Eye (tissue), 1 donor: Measurements from ENCODE around the gene THSD7B.

Experiments
- DNase-seq: peaks from one replicate; pipeline ENCODE4 v3.0.0-alpha.2; 2015

Gene THSD7B

DNA sequence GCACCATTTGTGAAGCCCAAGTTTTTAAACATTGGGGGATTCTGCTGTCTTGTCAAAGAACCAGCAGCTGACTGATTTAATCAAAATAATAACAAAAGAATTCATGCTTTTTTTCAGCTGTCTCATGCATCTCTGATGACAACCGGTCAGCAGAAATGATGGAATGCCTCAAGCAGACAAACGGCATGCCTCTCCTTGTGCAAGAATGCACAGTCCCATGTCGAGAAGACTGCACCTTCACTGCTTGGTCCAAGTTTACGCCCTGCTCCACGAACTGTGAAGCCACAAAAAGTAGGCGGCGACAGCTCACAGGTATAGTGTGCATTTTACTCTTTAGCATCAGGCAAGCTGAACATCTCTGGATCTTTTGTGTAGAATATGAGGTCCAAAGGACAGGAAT lies 640.2 kb downstream of the THSD7B start:
- DNase-seq, result no peak

DNA sequence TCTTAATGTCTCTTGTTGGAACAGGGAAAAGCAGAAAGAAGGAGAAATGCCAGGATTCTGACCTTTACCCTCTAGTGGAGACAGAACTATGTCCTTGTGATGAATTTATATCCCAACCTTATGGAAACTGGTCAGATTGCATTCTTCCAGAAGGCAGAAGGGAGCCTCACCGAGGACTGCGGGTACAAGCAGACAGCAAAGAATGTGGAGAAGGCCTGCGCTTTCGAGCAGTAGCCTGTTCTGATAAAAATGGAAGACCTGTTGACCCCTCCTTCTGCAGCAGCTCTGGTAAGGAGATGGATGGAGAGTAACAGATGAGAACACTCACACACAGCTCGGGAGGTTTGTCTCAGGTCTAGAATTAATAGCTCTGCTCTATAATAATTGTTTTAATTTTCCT lies 646.2 kb downstream of the THSD7B start:
- DNase-seq, result no peak

DNA sequence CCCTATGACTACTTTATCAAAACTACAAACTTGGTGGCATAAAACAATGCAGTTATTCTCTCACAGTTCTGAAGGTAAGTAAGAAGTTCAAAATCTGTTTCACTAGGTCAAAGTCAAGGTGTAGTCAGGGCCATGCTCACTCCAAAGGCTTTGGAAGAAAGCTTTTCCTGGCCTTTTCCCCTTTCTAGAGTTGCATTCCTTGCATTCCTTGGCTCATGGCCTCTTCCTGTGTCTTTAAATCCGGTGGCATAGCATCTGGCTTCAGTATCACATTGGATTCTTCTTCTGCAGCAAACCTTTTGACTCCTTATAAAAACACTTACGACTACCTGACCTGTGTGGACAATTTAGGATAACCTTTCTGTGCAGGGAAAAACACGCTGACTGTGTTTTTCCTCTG lies 655.4 kb downstream of the THSD7B start:
- DNase-seq, result no peak

DNA sequence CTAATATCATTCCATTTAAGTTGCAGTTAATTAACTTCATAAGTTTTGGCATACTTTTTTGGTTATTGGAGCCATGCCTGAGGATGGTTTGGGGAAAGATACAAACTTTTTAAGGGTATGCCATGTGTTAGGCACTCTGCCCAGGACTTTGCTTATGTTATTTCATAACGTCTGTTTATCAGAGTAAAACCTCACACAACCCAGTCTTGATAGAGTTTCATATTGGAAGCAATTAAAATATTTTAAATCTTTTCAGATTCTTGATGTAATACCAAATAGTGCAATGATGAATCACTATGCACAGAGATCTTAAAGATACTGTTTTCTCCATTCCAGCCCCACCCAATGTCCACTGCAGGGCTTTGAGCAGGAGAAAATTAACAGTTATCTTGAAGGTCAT lies 669.8 kb downstream of the THSD7B start:
- DNase-seq, result peak; percentile 25

DNA sequence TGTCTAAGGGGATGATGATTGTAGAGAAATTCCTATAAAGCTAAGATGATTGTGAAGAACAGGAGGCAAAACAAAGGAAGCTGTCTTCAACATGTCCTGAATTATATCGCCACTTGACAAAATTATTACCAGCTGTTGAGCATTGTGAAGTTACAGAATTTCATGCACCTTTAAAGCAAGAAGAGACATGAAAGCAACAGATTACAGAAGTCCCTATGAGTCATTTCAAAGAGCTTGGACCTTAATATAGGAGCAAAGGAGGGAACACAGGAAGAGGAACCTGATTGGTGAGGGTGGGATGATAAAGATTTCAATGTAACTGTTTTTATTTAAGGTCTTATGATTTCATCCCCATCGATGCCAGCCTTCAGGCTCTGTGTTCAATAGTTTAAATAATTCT lies 672.0 kb downstream of the THSD7B start:
- DNase-seq, result no peak

DNA sequence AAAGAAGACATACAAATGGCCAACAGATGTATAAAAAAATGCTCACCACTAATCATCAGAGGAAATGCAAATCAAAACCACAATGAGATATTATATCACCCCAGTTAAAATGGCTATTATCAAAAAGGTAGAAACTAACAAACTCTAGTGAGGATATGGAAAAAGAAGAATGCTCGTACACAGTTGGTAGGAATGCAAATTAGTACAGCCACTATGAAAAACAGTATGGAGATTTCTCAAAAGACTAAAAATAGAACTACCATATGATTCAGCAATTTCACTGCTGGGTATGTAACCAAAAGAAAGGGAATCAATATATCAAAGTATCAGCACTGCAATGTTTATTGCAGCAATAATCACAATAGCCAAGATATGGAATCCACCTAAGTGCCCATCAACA lies 679.6 kb downstream of the THSD7B start:
- no peak for DNase-seq

DNA sequence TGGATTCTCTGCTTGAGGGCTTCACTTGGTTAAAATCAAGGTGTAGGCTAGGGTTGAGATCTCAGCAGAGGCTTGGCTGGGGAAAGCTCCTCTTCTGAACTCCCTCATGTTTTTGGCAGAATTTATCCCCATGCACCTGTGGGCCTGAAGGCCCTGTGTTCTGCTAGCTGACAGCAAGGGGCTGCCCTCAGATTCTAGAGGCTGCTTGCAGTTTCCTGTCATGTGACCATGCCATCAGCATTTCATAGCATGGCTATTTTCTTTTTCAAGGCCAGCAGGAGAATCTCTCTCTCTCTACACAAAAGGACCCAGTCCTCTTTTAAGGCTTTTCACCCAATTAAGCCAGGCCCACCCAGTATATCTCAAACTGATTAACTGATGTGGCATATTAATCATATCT lies 684.1 kb downstream of the THSD7B start:
- DNase-seq, result no peak

DNA sequence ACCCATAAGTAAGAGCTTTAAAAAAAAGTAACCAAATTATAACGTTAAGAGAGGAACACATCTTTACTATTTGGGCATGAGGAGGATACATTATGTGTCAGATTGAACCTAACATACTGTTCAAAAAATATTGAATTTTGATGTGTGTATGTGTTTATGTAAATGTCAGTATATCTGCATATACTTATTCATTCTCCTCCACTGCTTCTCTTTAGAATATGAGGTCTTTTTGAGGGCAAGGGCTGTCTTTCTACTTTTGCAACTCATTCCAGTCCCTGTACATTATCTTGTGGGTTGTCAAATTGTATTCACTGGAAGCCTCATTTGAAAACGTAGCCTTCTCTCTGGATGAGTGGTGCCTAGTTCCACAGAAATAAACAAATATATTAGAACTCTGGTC lies 689.5 kb downstream of the THSD7B start:
- no peak for DNase-seq

DNA sequence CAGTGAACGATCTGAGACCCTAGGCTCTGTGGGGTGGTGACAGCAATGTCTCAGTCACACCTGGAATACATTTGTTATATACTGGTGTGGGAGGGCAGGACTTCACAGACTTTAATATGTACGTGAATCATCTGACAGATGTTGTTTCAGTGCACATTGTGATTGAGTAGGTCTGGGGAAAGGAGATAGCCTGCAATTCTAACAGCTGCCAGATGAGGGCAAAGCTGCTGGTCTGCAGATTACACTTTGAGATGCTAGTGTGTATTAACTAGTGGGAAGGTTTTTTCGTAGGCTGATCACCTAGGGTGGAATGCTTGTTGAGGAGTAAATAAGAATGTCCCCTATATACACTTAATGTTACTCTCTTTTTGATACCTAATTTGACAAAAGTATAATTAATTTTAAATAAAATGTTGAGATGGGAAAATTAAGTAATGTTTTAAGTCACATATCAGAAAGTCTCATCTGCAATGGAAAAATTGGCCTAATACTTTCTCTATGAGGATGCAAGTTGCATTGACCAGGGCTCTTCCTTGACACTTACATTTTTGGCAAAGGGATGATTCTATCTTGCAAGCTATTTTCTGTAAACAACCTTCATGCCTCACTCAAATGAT lies 702.0 kb downstream of the THSD7B start:
- peak; percentile 72 for DNase-seq

DNA sequence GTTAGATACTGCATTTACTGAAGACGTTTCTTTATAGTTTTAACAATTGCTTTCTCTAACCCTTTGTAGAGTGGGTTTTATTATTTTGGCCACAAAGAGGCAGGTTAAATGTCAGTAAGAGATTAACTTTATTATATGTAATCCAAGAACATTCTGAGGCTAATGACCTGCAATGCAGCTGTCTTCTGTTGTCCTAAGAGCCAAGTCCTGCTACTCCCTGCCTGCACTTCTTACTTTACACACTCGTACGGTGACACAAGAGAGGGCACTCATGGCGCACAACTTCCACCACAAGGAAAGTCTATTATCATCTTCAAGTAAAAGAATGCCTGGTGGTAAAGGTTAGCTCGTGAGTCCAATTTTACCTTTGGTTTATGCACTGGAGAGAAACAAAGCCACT lies 727.9 kb downstream of the THSD7B start:
- DNase-seq, result no peak

DNA sequence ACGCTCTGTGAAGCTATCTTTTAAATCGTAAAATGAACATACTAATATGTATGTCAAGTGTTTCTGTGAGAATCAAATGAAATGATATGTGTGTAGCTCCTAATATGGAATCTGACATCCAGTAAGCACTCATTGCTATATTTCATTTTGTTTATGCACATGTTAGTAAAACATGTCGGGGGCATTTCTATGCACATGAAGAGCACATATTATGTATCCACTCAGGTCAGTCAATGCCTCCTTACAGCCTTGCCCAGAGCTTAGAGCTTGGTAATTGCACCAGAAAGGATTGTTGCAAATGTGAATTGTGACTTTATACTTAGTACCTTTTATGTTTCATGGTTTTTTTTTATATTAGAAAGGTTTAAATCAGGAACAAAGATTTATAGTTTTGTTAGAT lies 735.3 kb downstream of the THSD7B start:
- no peak for DNase-seq

DNA sequence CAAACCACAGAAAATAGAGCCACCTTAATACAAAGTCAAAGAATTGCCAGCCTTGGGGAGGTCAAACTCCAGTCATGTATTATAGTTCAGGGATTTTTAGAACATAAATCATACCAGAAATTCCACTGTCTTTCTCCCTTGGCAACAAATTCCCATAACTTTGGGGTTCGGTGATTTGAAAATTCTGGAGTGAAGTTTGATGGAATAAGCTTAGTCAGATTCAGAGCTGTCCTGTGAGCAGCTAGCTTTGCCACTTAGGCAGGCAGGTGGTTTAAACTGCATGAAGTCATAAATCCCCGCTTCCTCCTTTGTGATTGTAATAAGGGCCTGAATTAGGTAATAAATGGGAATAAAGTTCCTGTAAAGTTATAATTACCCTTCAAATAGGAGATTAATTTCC lies 741.9 kb downstream of the THSD7B start:
- DNase-seq, result no peak

DNA sequence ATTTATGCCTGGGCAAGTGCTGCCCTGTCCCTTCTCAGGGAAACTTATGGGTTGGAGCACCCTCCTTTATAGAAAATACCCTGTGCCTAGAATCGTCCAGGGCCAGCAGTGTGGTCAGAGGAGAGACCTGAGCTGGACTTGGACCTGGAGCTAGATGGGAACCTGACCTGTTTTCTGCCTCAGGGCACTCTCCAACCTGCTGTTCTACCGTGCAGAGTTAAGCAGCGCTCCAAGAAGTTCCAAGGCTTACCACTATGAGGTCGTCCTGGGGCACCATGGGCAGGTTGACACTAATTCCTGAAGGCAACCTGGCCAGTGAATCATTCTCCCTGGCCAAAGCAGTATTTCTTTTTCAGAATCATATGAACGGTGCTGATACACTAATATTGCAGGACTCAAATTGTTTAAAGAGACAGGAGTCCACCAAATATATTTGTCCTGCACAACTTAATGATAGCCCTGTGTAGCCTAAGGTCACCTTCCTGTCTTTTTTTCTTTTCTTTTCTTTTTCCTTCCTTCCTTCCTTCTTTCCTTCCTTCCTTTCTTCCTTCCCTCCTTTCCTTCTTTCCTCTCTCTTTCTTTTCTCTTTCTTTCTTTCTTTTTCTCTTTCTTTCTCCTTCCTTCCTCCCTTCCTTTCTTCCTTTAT lies 743.5 kb downstream of the THSD7B start:
- DNase-seq, result no peak

DNA sequence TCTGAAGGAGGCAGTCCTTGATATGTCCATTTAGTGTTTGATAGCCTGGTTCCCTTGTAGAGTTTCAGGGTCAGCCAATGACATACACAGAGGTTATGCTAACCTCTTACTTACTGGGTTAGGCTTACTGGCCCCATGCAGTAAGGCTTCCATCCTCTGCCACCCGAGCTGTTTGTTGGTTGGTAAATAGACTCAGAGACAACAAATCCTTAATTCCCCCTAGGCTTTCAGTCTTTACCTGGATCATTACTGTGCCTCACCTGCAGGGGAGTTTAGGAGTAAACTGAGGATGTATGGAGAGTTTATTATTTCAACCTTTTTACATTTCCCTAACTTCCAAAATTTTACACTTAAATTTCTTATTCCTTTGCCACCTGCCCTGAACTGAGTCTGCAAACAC lies 746.2 kb downstream of the THSD7B start:
- no peak for DNase-seq

DNA sequence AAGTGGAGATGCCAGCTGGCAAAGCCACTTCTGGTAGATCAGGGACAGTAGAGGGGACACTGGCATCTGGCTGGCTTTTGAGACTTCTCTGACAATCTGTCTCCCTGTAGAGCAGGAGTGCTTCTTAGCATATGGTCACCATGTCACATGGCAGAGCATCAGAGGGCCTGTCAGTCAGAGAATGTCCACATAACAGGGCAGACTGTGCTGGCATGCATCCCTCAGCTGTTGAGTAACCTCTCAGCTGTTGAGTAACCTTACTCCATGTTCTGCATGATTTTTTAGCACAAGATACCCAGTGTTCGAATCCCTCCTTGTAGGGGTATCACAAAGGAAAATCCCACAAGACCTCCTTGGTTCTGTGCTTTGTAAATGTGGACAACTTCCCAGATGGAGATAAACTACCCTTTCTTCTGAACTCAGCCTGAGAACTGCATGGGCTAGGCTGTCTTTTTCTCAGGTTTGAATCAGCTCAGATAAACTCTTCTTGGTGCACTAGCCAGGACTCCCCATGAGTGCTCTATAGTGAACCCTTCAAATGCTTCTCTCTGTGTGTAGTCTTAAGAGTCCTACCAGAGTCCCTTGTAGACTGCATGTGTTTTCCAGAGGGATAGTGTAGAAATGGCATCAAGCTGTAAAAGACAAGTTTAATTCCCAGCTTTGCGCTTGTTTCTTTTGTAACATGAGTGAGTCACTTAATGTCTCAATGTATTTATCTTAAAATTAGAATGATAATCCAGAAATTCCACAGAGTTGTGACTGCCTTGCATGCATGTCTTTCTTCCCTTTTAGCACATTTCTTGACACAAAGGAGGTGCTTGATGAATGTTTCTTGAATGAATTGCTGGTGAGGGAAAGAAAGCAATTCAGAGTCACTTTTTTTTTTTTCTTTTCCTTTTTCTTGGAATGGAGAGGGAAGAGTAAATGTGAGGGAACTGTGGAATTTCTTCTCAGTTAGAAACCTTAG lies 756.6 kb downstream of the THSD7B start:
- DNase-seq, result peak; percentile 24

DNA sequence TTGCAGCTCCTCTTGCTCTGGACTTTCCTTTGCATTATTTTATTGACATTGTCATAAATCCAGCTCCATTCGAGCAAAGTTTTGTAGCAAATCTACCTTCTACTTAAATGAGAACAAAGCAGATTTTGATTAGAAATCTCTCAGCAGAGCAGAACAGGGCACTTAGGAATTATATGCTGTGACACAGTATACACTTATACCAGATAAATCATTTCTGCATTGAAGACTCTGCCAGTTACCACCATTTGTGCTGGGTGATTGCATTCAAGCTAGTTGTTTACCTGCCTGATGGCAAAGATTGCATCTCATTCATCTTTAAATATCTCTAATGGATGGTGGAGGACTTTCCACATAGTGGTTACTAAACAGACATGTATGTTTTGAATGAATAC lies 757.3 kb downstream of the THSD7B start:
- no peak for DNase-seq

DNA sequence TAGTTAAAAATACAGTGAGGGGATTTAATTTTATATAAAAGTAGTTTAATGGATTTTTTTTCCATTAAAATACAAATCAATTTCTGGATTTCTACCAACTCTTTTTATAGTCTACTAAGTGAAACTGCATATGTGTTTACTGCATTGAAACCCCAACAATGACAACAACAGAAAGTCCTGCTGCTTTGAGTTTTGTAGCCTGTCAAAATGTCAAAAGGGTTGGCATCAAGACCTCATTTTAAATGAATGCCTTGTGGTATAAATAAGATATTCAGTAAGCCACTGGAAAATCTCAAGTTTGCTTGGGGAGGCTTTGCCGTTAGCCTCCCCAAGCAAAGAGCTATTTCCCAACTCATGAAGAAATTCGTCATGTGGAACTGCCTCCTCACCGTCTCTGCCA lies 758.6 kb downstream of the THSD7B start:
- DNase-seq, result no peak

DNA sequence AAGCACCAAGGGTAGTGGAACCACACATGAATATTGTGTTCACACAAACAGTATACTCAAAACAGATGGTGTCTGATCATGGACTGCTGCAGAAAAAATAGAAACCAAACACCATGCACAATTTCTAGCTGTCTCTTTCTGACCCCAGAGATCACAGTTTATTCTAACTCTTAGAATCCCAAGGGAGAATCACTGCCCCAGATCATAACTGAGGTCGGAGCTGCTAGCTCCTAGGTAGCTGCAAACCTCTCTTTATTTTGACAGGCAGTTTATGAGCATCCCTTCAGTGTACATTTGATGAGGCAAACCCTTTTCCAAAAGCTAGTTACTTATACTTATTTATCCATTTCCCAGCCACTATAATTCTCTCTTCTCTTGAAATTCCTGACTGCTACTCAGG lies 759.8 kb downstream of the THSD7B start:
- no peak for DNase-seq

DNA sequence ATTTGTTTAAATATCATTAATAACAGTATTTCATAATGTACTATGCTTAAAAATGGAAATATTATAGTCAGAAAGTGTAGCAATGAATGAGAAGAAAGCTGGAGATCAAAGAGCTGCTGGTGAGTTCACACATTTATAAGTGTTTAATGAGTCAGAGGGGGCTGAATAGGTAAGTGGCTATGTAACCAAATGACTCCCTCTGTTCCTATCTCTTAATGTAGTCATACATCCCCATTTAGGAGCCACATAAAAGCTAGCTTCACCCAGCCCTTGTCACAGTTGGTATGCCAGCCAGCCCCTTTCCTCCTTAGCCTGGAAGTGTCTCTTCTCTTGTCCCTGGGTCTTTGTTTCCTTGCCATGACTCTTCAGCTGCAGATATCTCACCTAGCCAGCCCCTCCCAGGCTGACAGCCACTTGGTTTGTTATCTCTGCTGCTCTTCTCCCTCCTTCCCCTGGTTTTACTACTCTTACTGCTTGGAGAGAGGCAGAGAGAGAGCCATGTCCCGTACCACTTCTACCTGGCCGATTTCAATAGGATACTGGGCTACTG lies 760.4 kb downstream of the THSD7B start:
- no peak for DNase-seq

DNA sequence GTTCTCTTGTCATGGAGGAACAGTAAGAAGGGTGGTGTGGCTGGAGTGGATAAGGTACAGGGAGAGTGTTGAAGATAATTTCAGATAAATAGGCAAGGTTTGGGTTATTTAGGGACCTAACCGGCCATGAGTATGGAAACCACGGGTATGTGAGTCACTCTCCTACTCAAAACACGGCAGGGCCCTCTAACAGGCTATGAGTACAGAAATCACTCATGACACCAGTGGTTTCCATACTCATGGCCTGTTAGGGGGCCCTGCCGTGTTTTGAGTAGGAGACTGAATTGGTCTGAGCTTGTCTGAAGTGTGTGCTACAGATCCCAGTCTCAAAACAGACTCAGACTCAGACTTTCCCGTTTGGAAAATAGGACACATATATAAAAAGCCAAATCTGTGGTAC lies 770.6 kb downstream of the THSD7B start:
- DNase-seq, result no peak

DNA sequence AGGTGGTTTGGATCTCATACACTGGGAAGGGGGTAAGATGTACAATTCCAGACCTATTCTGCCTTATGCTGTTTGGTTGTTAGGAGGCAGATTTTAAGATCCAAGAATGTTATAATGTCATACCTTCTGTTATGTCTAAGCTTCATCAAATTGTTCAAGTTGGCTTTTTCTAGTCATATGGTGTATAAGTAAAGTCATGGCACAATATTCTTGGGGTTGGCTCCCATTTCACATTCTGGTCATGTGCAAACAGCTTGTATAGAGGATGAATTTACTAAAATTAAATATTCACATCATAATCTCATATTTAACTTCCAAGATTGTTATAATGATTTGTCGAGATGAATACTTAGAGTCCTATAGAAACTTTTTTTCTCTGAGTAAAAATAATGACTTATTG lies 774.0 kb downstream of the THSD7B start:
- DNase-seq, result no peak

DNA sequence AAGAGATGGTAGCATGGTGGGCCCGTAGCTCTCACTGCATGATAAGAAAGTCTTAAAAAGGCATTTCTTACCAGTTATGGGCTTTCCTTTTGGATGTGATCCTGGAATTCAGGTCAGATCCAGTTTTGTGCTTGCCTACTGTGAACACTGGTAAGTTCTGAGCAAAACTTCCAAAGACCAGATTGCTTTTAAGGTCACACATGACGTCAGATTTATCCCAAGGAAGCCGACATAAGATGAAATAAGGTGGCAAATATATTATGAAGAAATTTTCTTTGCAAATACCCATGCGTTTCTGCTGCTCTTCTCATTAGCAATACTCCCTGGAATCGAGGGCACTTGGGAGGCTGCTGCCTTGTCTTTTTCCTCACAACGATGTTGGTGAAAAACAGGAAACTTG lies 782.5 kb downstream of the THSD7B start:
- no peak for DNase-seq

DNA sequence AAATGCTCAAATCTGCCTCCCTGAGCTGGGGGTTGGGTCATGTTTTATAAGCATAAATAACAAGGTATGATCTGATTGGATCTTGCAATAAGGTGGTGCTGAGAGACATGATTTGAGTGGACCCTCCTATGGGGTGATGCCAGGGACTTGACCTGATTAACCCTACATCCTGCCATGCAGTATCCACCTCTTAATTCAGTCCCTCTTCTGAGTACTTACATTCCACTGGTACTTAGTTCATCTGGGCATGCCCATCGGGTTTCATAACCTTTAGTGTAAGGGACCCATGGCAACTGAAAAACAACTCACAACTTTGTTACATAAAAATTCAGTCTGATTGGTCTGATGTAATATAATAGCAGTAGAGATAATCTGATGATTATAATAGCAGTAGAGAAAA lies 801.0 kb downstream of the THSD7B start:
- DNase-seq, result no peak

DNA sequence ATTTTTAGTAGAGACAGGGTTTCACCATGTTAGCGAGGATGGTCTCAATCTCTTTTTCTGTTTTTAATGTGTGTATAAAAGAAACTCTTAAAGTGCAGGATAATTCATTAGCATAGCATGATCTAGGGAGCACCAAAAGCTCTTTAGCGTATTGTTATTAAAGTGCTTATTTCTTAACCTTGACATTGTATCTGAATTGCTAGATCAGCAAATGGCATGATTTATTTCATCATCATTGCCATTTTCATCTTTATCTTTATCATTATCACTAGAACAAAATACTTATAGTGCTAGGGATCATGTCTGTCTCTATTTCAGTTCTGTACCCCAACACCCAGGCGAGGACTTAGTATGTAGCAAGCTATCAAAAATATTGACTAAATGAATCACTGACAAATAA lies 805.1 kb downstream of the THSD7B start:
- no peak for DNase-seq
